Measurements from ENCODE around the gene CCDC15. TPM values are rescaled to one million over a fixed set of nuclear protein-coding genes. Genes with fewer than 3 reads are reported as not detected.
"Not testable (repeated sequence)": the region's sequence is repeated elsewhere in the genome, so short reads cannot be mapped to it uniquely, and the experiment has no call there.

Gene CCDC15
- total and polyA plus RNA-seq, 4 experiments from 2014 or later, result 0.48 to 2.7 (median 2.1) TPM

DNA sequence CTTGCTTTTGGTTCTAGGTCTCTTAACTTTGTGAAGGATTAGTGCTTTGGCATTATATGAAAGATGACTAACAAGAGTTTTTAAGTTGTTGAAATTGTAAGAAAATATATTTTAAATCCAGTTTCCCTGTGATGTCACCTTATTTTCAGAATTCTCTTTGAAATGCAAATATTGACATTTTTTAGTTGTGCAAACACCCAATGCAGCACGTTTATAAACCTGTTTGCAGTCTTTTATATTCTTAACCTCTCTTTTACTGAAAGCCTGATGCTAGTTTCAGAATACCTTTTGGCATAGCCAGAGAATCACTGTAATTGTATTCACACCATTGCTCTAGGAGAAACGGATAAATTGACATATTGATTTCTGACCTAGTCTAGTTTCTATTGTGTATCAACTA is 66.3 kb downstream of the CCDC15 start:
- H3K27me3 ChIP-seq (ENCODE audit: insufficient read depth, low read length), result no peaks in the 10 kb centered on the region
- H3K4me1 ChIP-seq (ENCODE audit: insufficient read depth, low read length), result no peaks in the 10 kb centered on the region
- intact Hi-C loops (cut with micrococcal nuclease), result no loop called here
- H3K36me3 ChIP-seq (ENCODE audit: insufficient read depth, low read length), result no peaks in the 10 kb centered on the region
- Mint-ChIP-seq H3K4me1 (no peaks in the 10 kb centered on the region), H3K9me3 (no peaks in the 10 kb centered on the region), H3K4me3 (no peak overlapping the region), H3K27ac (no peak overlapping the region), H3K27me3 (no peaks in the 10 kb centered on the region), H3K36me3 (no peaks in the 10 kb centered on the region)
- no peaks in the 10 kb centered on the region for H3K9me3 ChIP-seq (ENCODE audit: control insufficient read depth in 1 of 2, low read length in 2 of 2)
- no peak overlapping the region for H3K4me3 ChIP-seq (ENCODE audit: low read length in 2 of 2)
- DNase-seq, result no peak
- H3K27ac ChIP-seq (ENCODE audit: low read depth, low read length), result no peak overlapping the region
- ChIA-PET CTCF (ENCODE audit: partially characterized antibody) (no interaction called here), POLR2A (ENCODE audit: partially characterized antibody) (no interaction called here)

DNA sequence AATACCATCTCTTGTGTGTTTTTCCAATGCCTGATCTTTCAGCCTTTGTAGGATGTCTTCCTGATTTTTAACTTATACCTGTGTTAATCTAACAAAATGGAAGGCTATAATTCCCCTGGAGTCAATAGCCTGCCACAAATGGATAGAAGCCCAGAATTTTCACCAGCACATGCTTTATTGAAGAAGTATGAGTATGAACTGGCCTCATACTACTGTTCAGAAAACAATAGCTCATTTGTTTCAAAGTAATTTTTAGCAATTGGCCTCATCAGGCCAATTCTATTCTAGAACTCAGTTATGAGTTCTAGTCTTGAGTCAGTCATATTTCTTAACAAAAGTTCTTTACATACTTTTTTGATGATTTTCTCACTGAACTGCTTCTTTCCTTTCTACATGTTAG is 68.5 kb downstream of the CCDC15 start:
- no peaks in the 10 kb centered on the region for H3K27me3 Mint-ChIP-seq
- intact Hi-C loops (cut with micrococcal nuclease), result no loop called here
- Histone ChIP-seq H3K9me3 (ENCODE audit: control insufficient read depth in 1 of 2, low read length in 2 of 2) (no peaks in the 10 kb centered on the region), H3K27ac (ENCODE audit: low read depth, low read length) (no peak overlapping the region), H3K4me1 (ENCODE audit: insufficient read depth, low read length) (no peaks in the 10 kb centered on the region), H3K4me3 (ENCODE audit: low read length in 2 of 2) (no peak overlapping the region), H3K36me3 (ENCODE audit: insufficient read depth, low read length) (no peaks in the 10 kb centered on the region), H3K27me3 (ENCODE audit: insufficient read depth, low read length) (no peaks in the 10 kb centered on the region)
- DNase-seq, result no peak
- H3K9me3 Mint-ChIP-seq, result no peaks in the 10 kb centered on the region
- POLR2A ChIA-PET (ENCODE audit: partially characterized antibody), result no interaction called here
- no peaks in the 10 kb centered on the region for H3K4me1 Mint-ChIP-seq
- CTCF ChIA-PET (ENCODE audit: partially characterized antibody), result no interaction called here
- peaks cover 0 to 4% of the 10 kb centered on the region in 2 donors for H3K36me3 Mint-ChIP-seq
- no peak overlapping the region for H3K4me3 Mint-ChIP-seq
- no peak overlapping the region for H3K27ac Mint-ChIP-seq

DNA sequence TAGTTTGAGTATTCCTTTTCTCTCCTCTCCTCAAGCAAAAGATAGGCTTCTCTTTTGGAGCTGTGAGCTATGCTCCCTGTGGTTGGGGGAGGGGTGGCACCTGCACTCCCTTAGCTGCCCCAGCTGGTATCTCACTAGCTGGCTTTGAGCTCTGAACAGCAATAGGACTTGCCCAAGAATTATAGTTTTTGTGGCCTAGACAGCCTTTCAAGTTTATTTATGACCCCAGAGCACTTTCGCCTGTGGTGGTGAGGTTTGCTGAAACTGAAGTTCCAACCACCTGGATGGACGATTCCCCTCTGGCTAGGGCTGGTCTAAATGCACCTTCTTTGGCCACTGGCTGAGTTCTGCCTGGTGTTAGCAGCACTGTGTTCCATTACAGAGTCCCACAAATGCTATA is 72.0 kb downstream of the CCDC15 start:
- no peak for DNase-seq
- Histone ChIP-seq H3K27me3 (ENCODE audit: insufficient read depth, low read length) (no peaks in the 10 kb centered on the region), H3K4me3 (ENCODE audit: low read length in 2 of 2) (no peak overlapping the region), H3K4me1 (ENCODE audit: insufficient read depth, low read length) (no peaks in the 10 kb centered on the region), H3K9me3 (ENCODE audit: control insufficient read depth in 1 of 2, low read length in 2 of 2) (no peaks in the 10 kb centered on the region), H3K27ac (ENCODE audit: low read depth, low read length) (no peak overlapping the region), H3K36me3 (ENCODE audit: insufficient read depth, low read length) (no peaks in the 10 kb centered on the region)
- no peak overlapping the region for H3K4me3 Mint-ChIP-seq
- no peaks in the 10 kb centered on the region for H3K4me1 Mint-ChIP-seq
- peaks cover 0 to 5% (median 0%) of the 10 kb centered on the region in 8 donors for H3K9me3 Mint-ChIP-seq
- no peaks in the 10 kb centered on the region for H3K27me3 Mint-ChIP-seq
- POLR2A ChIA-PET (ENCODE audit: partially characterized antibody), result no interaction called here
- no peak overlapping the region for H3K27ac Mint-ChIP-seq
- intact Hi-C loops (cut with micrococcal nuclease), result no loop called here
- H3K36me3 Mint-ChIP-seq, result peaks cover 8 to 25% of the 10 kb centered on the region in 2 donors
- CTCF ChIA-PET (ENCODE audit: partially characterized antibody), result no interaction called here

DNA sequence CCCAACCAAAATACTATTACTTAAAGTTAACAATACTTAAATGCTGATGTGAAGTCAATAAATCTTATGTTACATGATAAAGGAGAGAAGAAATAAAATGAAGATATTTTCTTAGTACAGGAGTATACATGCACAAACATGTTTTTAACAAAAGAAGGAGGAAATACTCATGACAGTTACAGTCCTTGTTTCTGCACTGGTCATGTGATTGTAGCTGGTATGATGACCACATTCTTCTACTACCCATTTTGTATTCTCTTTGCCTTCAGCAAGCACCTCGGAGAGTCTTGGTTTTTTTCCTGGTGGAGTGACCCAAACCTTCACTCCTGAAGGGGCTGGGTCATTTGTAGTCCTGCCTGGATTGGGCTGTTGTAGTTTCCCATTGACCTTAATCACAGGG is 75.4 kb downstream of the CCDC15 start:
- H3K4me1 ChIP-seq (ENCODE audit: insufficient read depth, low read length); H3K27me3 Mint-ChIP-seq; H3K4me3 Mint-ChIP-seq; DNase-seq; intact Hi-C loops (cut with micrococcal nuclease); H3K27ac ChIP-seq (ENCODE audit: low read depth, low read length); H3K27me3 ChIP-seq (ENCODE audit: insufficient read depth, low read length); H3K9me3 ChIP-seq (ENCODE audit: control insufficient read depth in 1 of 2, low read length in 2 of 2); H3K36me3 ChIP-seq (ENCODE audit: insufficient read depth, low read length); H3K27ac Mint-ChIP-seq; CTCF ChIA-PET (ENCODE audit: partially characterized antibody); H3K4me1 Mint-ChIP-seq; H3K4me3 ChIP-seq (ENCODE audit: low read length in 2 of 2); POLR2A ChIA-PET (ENCODE audit: partially characterized antibody): not testable (repeated sequence)
- Mint-ChIP-seq H3K36me3 (peaks cover 23 to 49% of the 10 kb centered on the region in 2 donors), H3K9me3 (peaks cover 5 to 20% (median 12%) of the 10 kb centered on the region in 8 donors)

DNA sequence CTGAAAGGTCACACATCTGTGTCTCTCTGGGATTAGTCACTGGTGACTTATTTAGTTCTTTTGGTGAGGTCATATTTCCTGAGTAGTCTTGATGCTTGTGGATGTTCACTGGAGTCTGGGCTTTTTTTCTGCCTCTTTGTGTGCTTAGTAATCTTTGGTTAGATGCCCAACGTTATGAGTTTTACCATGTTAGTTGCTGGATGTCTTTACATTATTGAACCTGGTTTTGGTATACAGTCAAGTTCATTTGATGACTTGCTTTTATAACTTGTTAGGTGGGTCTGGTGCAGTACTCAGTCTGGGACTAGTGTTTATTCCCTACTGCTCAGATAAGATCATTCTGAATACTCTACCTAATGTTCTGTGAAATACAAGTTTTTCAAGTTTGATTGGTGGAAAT is 82.9 kb downstream of the CCDC15 start:
- ChIA-PET POLR2A (ENCODE audit: partially characterized antibody) (no interaction called here), CTCF (ENCODE audit: partially characterized antibody) (no interaction called here)
- no peaks in the 10 kb centered on the region for H3K36me3 ChIP-seq (ENCODE audit: insufficient read depth, low read length)
- Mint-ChIP-seq H3K27me3 (no peaks in the 10 kb centered on the region), H3K9me3 (peaks cover 2 to 37% (median 22%) of the 10 kb centered on the region in 8 donors), H3K4me1 (no peaks in the 10 kb centered on the region), H3K27ac (peak overlapping the region in 1 of 7 donors; percentile 23), H3K4me3 (no peak overlapping the region), H3K36me3 (peaks cover 27 to 33% of the 10 kb centered on the region in 2 donors)
- no peaks in the 10 kb centered on the region for H3K4me1 ChIP-seq (ENCODE audit: insufficient read depth, low read length)
- no peak overlapping the region for H3K27ac ChIP-seq (ENCODE audit: low read depth, low read length)
- no peak for DNase-seq
- no peaks in the 10 kb centered on the region for H3K27me3 ChIP-seq (ENCODE audit: insufficient read depth, low read length)
- no peak overlapping the region for H3K4me3 ChIP-seq (ENCODE audit: low read length in 2 of 2)
- intact Hi-C loops (cut with micrococcal nuclease), result no loop called here
- H3K9me3 ChIP-seq (ENCODE audit: control insufficient read depth in 1 of 2, low read length in 2 of 2), result no peaks in the 10 kb centered on the region

DNA sequence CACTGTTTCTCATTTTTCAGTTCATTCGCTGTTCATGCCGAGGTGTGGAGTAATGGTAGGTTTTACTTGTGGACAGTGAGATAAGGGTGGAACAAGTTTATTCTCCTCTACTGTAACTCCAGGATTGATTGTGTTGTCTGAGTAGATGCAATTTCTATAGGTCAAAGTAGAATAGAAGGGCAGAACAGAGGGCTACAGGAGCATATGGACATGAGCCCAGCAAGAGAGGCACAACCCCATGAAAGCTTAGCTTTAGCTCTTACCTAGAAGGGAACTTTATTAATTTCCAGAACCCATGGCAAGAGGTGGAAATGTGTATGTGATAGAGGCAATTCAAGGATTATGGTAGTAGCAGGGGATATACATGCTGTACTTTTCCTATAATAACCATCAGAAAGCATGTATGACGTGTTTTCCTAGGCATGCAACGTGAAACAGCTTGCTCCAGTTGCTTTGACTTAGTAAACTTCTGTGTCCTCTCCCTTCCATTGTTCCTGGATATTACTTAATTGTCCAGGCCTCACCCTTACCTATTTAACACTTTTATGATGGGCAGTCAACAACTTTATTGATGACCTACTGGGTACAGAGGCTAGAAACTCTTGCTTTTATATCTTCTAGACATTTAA is 95.3 kb downstream of the CCDC15 start:
- H3K4me3 Mint-ChIP-seq, result no peak overlapping the region
- no peaks in the 10 kb centered on the region for H3K36me3 Mint-ChIP-seq
- DNase-seq, result no peak
- Histone ChIP-seq H3K4me1 (ENCODE audit: insufficient read depth, low read length) (no peaks in the 10 kb centered on the region), H3K27ac (ENCODE audit: low read depth, low read length) (no peak overlapping the region), H3K27me3 (ENCODE audit: insufficient read depth, low read length) (no peaks in the 10 kb centered on the region), H3K9me3 (ENCODE audit: control insufficient read depth in 1 of 2, low read length in 2 of 2) (peaks cover 0 to 3% of the 10 kb centered on the region in 2 donors), H3K4me3 (ENCODE audit: low read length in 2 of 2) (no peak overlapping the region), H3K36me3 (ENCODE audit: insufficient read depth, low read length) (no peaks in the 10 kb centered on the region)
- peaks cover 0 to 2% (median 0%) of the 10 kb centered on the region in 4 donors for H3K4me1 Mint-ChIP-seq
- intact Hi-C loops (cut with micrococcal nuclease), result no loop called here
- no peaks in the 10 kb centered on the region for H3K27me3 Mint-ChIP-seq
- peaks cover 0 to 9% (median 3%) of the 10 kb centered on the region in 8 donors for H3K9me3 Mint-ChIP-seq
- no peak overlapping the region for H3K27ac Mint-ChIP-seq
- CTCF ChIA-PET (ENCODE audit: partially characterized antibody), result no interaction called here
- POLR2A ChIA-PET (ENCODE audit: partially characterized antibody), result no interaction called here

DNA sequence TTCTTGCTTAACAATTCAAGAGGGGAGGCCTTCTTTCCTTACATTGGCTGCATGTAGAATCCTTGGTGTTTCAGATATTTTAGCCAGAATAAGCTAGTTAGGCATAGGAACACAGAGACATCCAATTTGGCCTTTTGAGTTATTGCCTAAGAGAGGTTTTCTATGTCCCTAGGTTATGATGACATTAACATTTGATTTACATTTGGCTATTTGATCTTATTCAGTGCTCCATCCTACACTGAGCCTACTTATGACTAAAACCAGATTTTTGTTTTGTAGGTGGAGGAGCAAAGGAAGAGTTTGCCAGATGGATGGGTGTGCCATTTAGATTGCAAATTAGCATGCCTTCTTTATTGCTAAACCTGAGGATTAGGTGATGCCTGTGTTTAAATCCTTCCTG is 98.0 kb downstream of the CCDC15 start:
- intact Hi-C loops (cut with micrococcal nuclease), result no loop called here
- Mint-ChIP-seq H3K9me3 (peaks cover 0 to 5% (median 0%) of the 10 kb centered on the region in 8 donors), H3K4me1 (peaks cover 0 to 2% (median 0%) of the 10 kb centered on the region in 4 donors)

More for the DNA sequence above, 98.0 kb downstream of the CCDC15 start:
- Histone ChIP-seq H3K27ac (ENCODE audit: low read depth, low read length) (no peak overlapping the region), H3K36me3 (ENCODE audit: insufficient read depth, low read length) (no peaks in the 10 kb centered on the region), H3K4me3 (ENCODE audit: low read length in 2 of 2) (no peak overlapping the region), H3K9me3 (ENCODE audit: control insufficient read depth in 1 of 2, low read length in 2 of 2) (no peaks in the 10 kb centered on the region), H3K4me1 (ENCODE audit: insufficient read depth, low read length) (no peaks in the 10 kb centered on the region), H3K27me3 (ENCODE audit: insufficient read depth, low read length) (no peaks in the 10 kb centered on the region)
- no peak overlapping the region for H3K27ac Mint-ChIP-seq
- POLR2A ChIA-PET (ENCODE audit: partially characterized antibody), result no interaction called here
- H3K36me3 Mint-ChIP-seq, result no peaks in the 10 kb centered on the region
- no peak for DNase-seq
- no peak overlapping the region for H3K4me3 Mint-ChIP-seq
- no peaks in the 10 kb centered on the region for H3K27me3 Mint-ChIP-seq
- CTCF ChIA-PET (ENCODE audit: partially characterized antibody), result interaction anchor here (0.9 kb wide), 1 partner anchor 88 kb away, joined by 3 read pairs; no protein-coding TSS in a partner anchor

Data from CD4-positive, alpha-beta memory T cell (primary cell).